Omental fat pad (tissue), 4 donors: ENCODE measurements around the gene PLXNB2. TPM values are rescaled to one million over a fixed set of nuclear protein-coding genes. Genes with fewer than 3 reads are reported as not detected.

Source experiments
- ATAC-seq: fragments of 150-250 bp; one replicate; pipeline ENCODE4 v1.9.1; 2016; ENCODE audit warnings: mild to moderate bottlenecking, moderate library complexity; ENCODE audit not compliant: low FRiP score
- DNase-seq: peaks from one replicate; pipeline ENCODE4 v3.0.0-alpha.2; 2019; ENCODE audit warnings: low spot score
- total RNA-seq, 4 donors: library from RNA; depleted of rRNA; stranded (reverse); fragments of >200 nt; gene quantifications; one replicate each; pipeline ENCODE4 v1.1.0, GENCODE V29; 2016
- TF ChIP-seq, protein P1 (sequence below), 3 donors: fragments of 450-650 bp; IDR thresholded peaks; one replicate each; pipeline ENCODE4 v1.5.1; 2016 to 2017; ENCODE audit warnings: antibody characterized with exemption in 3 of 3, mild to moderate bottlenecking in 3 of 3, moderate library complexity in 2 of 3

Gene PLXNB2
- total RNA-seq, 4 donors from 2014 or later, result 91.4 to 130 (median 115) TPM

GRCh38 chr22:50244420-50245213 lies 62.8 kb downstream of the PLXNB2 start, which contains the start of gene TUBGCP6:
Gene TUBGCP6, minus strand, starts transcription at chr22:50245023. Its CDS starts 564 bp downstream, at chr22:50244459.
- peak; percentile 80 for ATAC-seq
- DNase-seq, result peak; percentile 84
- TF ChIP-seq, protein P1, sequence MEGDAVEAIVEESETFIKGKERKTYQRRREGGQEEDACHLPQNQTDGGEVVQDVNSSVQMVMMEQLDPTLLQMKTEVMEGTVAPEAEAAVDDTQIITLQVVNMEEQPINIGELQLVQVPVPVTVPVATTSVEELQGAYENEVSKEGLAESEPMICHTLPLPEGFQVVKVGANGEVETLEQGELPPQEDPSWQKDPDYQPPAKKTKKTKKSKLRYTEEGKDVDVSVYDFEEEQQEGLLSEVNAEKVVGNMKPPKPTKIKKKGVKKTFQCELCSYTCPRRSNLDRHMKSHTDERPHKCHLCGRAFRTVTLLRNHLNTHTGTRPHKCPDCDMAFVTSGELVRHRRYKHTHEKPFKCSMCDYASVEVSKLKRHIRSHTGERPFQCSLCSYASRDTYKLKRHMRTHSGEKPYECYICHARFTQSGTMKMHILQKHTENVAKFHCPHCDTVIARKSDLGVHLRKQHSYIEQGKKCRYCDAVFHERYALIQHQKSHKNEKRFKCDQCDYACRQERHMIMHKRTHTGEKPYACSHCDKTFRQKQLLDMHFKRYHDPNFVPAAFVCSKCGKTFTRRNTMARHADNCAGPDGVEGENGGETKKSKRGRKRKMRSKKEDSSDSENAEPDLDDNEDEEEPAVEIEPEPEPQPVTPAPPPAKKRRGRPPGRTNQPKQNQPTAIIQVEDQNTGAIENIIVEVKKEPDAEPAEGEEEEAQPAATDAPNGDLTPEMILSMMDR (IDR thresholded peaks at IDR 0.05), result no peak

DNA sequence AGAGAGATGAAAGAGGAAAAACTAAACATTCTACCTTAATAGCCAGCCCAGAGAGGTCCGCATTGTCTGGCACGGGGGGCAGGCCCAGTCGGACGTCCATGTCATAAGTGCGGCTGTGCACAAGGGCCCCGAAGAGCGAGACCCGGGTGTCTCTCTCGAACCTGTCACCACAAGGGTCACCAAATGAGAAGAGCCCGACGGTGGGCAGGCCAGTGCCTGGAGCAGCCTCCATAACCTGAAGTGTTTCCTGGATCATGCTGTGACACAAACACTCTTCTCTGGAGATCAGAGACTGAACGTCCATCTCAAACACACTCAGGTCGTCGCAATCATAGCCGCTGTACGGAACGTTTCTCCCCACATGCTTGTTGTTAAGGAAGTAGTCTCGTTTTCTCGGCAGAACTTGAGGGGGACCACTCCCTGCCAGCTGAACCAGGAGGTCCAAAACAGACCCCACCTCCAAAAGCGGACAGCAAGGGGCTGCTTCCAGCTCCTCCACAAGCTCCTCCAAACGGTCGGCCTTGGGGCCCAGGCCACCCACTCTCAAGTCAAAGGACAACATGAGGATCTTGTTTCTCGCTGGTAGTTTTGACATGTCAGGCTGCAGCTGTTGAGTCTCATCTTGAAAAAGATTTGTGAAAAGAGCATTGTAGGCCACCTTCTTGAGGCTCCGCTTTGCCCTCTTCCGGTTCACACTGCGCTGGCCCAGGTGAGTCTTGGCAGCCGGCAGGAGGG lies 63.6 kb downstream of the PLXNB2 start:
- TF ChIP-seq, protein P1 (IDR thresholded peaks at IDR 0.05), result no peak
- ATAC-seq, result no peak
- no peak for DNase-seq

DNA sequence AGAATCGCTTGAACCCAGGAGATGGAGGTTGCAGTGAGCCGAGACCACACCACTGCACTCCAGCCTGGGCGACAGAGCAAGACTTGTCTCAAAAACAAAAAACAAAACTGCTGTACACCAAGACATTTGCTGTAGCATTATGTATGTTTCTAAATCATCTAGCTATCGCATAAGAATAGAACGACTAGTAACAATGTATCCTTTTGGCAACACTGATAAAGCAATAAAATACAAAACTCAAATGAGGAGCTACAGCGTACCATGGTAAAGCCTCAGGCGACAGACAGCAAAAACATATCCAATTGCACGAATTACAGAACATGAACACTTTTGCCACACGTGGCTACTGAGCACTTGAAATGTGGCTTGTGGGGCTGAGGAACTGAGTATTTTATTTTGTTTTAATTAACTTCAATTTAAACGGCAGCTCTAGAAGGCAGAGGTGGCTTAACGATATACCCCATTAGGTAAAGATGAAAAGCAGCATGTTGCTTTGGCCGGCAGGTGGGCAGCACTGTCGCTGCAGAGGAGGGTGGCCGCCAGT lies 65.0 kb downstream of the PLXNB2 start:
- ATAC-seq, result no peak
- no peak for DNase-seq
- TF ChIP-seq, protein P1 (IDR thresholded peaks at IDR 0.05), result no peak

GRCh38 chr22:50238755-50239154 lies 68.7 kb downstream of the PLXNB2 start:
- DNase-seq (no peak), ATAC-seq (no peak)
- TF ChIP-seq, protein P1 (IDR thresholded peaks at IDR 0.05), result no peak

DNA sequence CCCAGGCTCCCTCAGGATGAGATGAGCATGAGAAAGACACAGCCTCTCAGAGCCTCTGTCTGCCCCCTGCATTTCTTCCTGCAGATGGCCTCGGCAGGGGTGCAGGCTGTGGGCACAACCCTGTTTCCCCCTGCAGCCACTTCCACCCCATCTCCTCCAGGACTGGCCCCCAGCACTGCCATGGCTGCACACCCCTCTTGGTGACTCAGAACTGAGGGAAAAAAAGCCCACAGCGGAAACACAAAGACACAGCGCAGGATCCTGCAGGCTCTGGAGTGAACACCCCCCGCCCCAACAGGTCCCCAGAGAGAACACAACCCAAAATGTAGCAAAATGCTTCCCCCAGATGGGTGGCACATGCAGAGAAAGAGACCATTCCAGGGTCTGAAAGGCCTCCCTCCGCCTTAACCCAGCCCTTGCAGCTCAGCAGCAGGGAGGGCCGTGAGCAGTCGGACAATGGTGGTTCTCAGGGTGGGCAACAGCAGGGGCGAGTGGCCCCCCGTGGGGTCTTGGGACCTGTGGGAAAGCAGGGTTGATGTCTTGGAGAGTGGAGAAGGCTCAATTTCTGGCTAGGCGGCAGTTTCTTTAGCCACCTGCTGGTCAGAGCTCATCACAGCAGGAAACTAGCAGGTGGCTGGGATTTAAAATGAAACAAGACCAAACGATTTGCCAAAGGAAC lies 70.6 kb downstream of the PLXNB2 start:
- DNase-seq (no peak), ATAC-seq (no peak)
- TF ChIP-seq, protein P1 (IDR thresholded peaks at IDR 0.05), result no peak

DNA sequence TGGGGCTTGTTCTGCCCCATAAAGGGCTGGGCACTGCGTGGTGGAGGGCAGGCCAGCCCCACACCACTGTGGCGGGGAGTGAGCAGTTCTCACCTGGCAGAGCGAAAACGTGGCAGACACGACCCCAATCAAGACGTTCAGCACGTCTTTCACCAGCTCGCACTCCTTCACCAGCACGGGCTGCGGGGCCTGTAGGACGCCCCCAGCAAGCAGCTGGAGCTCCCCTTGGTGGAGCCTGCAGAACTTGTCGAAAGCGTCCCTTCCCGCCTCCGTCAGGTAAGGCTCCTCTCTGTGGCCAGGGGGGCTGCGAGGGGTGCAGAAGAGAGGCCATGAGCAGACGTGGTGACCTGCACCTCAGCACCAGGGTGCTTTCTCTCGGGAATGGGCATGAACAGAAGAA lies 74.2 kb downstream of the PLXNB2 start:
- TF ChIP-seq, protein P1 (IDR thresholded peaks at IDR 0.05), result no peak
- DNase-seq, result no peak
- no peak for ATAC-seq
